Measurements from ENCODE around the gene KPNA1. TPM values are rescaled to one million over a fixed set of nuclear protein-coding genes. Genes with fewer than 3 reads are reported as not detected.
A peak's percentile ranks its signal among the peaks of the same experiment; 100 is the strongest.

KPNA1 gene
- total and polyA plus RNA-seq, 2 of the 13 experiments (the other 11 are each of a cell fraction or from before 2014, with no cell fraction given): 15.4 to 30.0 TPM

DNA sequence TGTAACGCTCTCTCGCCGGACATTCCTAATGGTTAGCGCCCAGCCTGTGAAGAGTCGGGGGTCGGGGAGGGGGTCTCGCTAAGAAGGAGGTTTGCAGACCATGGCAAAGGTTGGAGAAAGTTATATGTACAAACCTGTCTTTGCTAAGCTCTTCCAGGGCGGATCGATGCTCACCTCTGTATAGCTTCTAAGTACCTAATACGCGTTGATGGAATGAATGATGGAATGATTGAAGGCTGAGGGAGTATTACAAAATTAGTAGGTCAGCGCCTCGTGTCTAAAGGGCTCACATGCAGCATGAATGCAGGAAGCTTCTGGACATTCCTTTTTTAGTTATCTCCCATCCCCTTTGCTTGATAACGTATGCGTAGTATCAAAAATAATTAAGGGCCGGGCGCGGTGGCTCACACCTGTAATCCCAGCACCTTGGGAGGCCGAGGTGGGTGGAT, 305 bp upstream of the KPNA1 start (continued):
- no peak for TF ChIP-seq AHDC1 (CRISPR knock-in tag; IDR thresholded peaks at IDR 0.05; ENCODE audit: borderline replicate concordance)
- TF ChIP-seq ZEB1 (IDR thresholded peaks at IDR 0.05; ENCODE audit: insufficient replicate concordance, low read depth): no peak
- no peak for TF ChIP-seq WIZ (CRISPR knock-in tag; IDR thresholded peaks at IDR 0.05)
- TF ChIP-seq, protein P1, sequence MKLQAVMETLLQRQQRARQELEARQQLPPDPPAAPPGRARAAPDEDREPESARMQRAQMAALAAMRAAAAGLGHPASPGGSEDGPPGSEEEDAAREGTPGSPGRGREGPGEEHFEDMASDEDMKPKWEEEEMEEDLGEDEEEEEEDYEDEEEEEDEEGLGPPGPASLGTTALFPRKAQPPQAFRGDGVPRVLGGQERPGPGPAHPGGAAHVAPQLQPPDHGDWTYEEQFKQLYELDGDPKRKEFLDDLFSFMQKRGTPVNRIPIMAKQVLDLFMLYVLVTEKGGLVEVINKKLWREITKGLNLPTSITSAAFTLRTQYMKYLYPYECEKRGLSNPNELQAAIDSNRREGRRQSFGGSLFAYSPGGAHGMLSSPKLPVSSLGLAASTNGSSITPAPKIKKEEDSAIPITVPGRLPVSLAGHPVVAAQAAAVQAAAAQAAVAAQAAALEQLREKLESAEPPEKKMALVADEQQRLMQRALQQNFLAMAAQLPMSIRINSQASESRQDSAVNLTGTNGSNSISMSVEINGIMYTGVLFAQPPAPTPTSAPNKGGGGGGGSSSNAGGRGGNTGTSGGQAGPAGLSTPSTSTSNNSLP (IDR thresholded peaks at IDR 0.05; ENCODE audit: low read depth, low read length): no peak
- TF ChIP-seq ATF7 (IDR thresholded peaks at IDR 0.05): no peak
- TF ChIP-seq ATF7 (CRISPR knock-in tag; IDR thresholded peaks at IDR 0.05): no peak
- TF ChIP-seq ZNF777 (CRISPR knock-in tag; IDR thresholded peaks at IDR 0.05): no peak
- no peak for TF ChIP-seq SPEN (CRISPR knock-in tag; IDR thresholded peaks at IDR 0.05; ENCODE audit: low read depth)
- no peak for TF ChIP-seq AGO1 (IDR thresholded peaks at IDR 0.05; ENCODE audit: low read depth, low read length, poor library complexity, severe bottlenecking)
- TF ChIP-seq KLF9 (CRISPR knock-in tag; IDR thresholded peaks at IDR 0.05; ENCODE audit: low read depth): no peak
- no peak for TF ChIP-seq JUND (CRISPR knock-in tag; IDR thresholded peaks at IDR 0.05)
- TF ChIP-seq CREM (IDR thresholded peaks at IDR 0.05): peak; percentile 45
- TF ChIP-seq CREM (CRISPR knock-in tag; IDR thresholded peaks at IDR 0.05): no peak
- no peak for TF ChIP-seq ZNF253 (CRISPR knock-in tag; IDR thresholded peaks at IDR 0.05; ENCODE audit: borderline replicate concordance)
- peak; percentile 76 for TF ChIP-seq NCOA1 (CRISPR knock-in tag; IDR thresholded peaks at IDR 0.05)
- no peak for TF ChIP-seq ZKSCAN8 (CRISPR knock-in tag; IDR thresholded peaks at IDR 0.05; ENCODE audit: borderline replicate concordance)
- TF ChIP-seq FOXA1 (IDR thresholded peaks at IDR 0.05): no peak
- no peak for TF ChIP-seq FOXA1 (CRISPR knock-in tag; IDR thresholded peaks at IDR 0.05)
- TF ChIP-seq RARA (CRISPR knock-in tag; IDR thresholded peaks at IDR 0.05): no peak
- no peak for TF ChIP-seq THAP8 (CRISPR knock-in tag; IDR thresholded peaks at IDR 0.05; ENCODE audit: borderline replicate concordance)
- no peak for TF ChIP-seq ZMAT3 (CRISPR knock-in tag; conservative IDR thresholded peaks at IDR 0.05)
- TF ChIP-seq TFE3 (CRISPR knock-in tag; IDR thresholded peaks at IDR 0.05): no peak
- no peak for TF ChIP-seq POGZ (CRISPR knock-in tag; IDR thresholded peaks at IDR 0.05)

Measured in HepG2 (cell line).